C4-2B (cell line): ENCODE results near the gene BCL2L12.

Source experiments
- CTCF ChIP-seq: fragments of 450-650 bp; conservative IDR thresholded peaks from 2 replicates; pipeline ENCODE4 v1.5.1; 2017; ENCODE audit warnings: mild to moderate bottlenecking
- ZFX ChIP-seq: fragments of 450-650 bp; IDR thresholded peaks from 2 replicates; pipeline ENCODE4 v1.6.1; 2017

GRCh38 chr19:49652551-49653465 is 12.9 kb upstream of the BCL2L12 start:
- no peak for TF ChIP-seq CTCF
- no peak for TF ChIP-seq ZFX
